ENCODE data around the gene CPTP.

CPTP gene

GRCh38 chr1:1307261-1307922, 17.2 kb upstream of the CPTP start:
- no peak for TF ChIP-seq CTCF (IDR thresholded peaks at IDR 0.05; ENCODE audit: borderline replicate concordance, control extremely low read depth, extremely low read depth, insufficient read depth, missing control alignments)
- in situ Hi-C loops (cut with MboI; ENCODE audit: low sequenced_read_pairs, unreplicated experiment) = no loop called here
- DNase-seq (ENCODE audit: low spot score) = no peak

GRCh38 chr1:1307923-1308755, 16.5 kb upstream of the CPTP start, which contains the start of the genes ACAP3 and PUSL1:
ACAP3 (minus strand) TSS chr1:1307930; CDS start chr1:1307815, 115 bp downstream.
PUSL1 (plus strand) TSS chr1:1308597; CDS start chr1:1308644, 47 bp downstream.
- TF ChIP-seq CTCF (IDR thresholded peaks at IDR 0.05; ENCODE audit: borderline replicate concordance, control extremely low read depth, extremely low read depth, insufficient read depth, missing control alignments) = no peak
- in situ Hi-C loops (cut with MboI; ENCODE audit: low sequenced_read_pairs, unreplicated experiment) = no loop called here
- DNase-seq (ENCODE audit: low spot score) = peak; percentile 99

- in situ Hi-C loops (cut with MboI; ENCODE audit: low sequenced_read_pairs, unreplicated experiment) = no loop called here
Measured at GRCh38 chr1:1308756-1309250, 15.8 kb upstream of the CPTP start.

GRCh38 chr1:1309251-1310108, 15.1 kb upstream of the CPTP start:
- no peak for DNase-seq (ENCODE audit: low spot score)
- in situ Hi-C loops (cut with MboI; ENCODE audit: low sequenced_read_pairs, unreplicated experiment) = no loop called here
- TF ChIP-seq CTCF (IDR thresholded peaks at IDR 0.05; ENCODE audit: borderline replicate concordance, control extremely low read depth, extremely low read depth, insufficient read depth, missing control alignments) = no peak

More at GRCh38 chr1:1308756-1309250, 15.8 kb upstream of the CPTP start:
- no peak for TF ChIP-seq CTCF (IDR thresholded peaks at IDR 0.05; ENCODE audit: borderline replicate concordance, control extremely low read depth, extremely low read depth, insufficient read depth, missing control alignments)
- no peak for DNase-seq (ENCODE audit: low spot score)

GRCh38 chr1:1310109-1310385, 14.6 kb upstream of the CPTP start:
- DNase-seq (ENCODE audit: low spot score) = no peak
- in situ Hi-C loops (cut with MboI; ENCODE audit: low sequenced_read_pairs, unreplicated experiment) = no loop called here
- TF ChIP-seq CTCF (IDR thresholded peaks at IDR 0.05; ENCODE audit: borderline replicate concordance, control extremely low read depth, extremely low read depth, insufficient read depth, missing control alignments) = no peak

GRCh38 chr1:1310476-1311053, 14.0 kb upstream of the CPTP start:
- no peak for DNase-seq (ENCODE audit: low spot score)
- in situ Hi-C loops (cut with MboI; ENCODE audit: low sequenced_read_pairs, unreplicated experiment) = no loop called here
- no peak for TF ChIP-seq CTCF (IDR thresholded peaks at IDR 0.05; ENCODE audit: borderline replicate concordance, control extremely low read depth, extremely low read depth, insufficient read depth, missing control alignments)

Data from GM13976 (cell line).